Hematopoietic multipotent progenitor cell treated with erythropoietin and hydrocortisone succinate and interleukin-3 and kit ligand, for 6 days (in vitro differentiated cells): ENCODE measurements around the gene ERCC6.

ENCODE experiments used
- DNase-seq: peaks from one replicate; pipeline ENCODE4 v3.0.0-alpha.2; 2015

Gene ERCC6

GRCh38 chr10:49538381-49539319, at the start of gene ERCC6:
Gene ERCC6 (minus strand): TSS chr10:49539121.
- peak; percentile 98 for DNase-seq

GRCh38 chr10:49587981-49588380, 49.1 kb upstream of the ERCC6 start:
- DNase-seq: no peak

GRCh38 chr10:49585387-49585786, 46.5 kb upstream of the ERCC6 start:
- no peak for DNase-seq

- no peak for DNase-seq
These were observed 40.7 kb upstream of the ERCC6 start for GRCh38 chr10:49579621-49580020.

GRCh38 chr10:49578392-49578791, 39.5 kb upstream of the ERCC6 start:
- DNase-seq: no peak

GRCh38 chr10:49577182-49577925, 38.4 kb upstream of the ERCC6 start:
- DNase-seq: no peak

GRCh38 chr10:49575489-49576072, 36.7 kb upstream of the ERCC6 start:
- DNase-seq: no peak

- no peak for DNase-seq
These were observed 33.7 kb upstream of the ERCC6 start for GRCh38 chr10:49572594-49573114.

GRCh38 chr10:49571388-49571787, 32.5 kb upstream of the ERCC6 start:
- no peak for DNase-seq

GRCh38 chr10:49569031-49569631, 30.2 kb upstream of the ERCC6 start:
- no peak for DNase-seq

GRCh38 chr10:49568235-49568634, 29.3 kb upstream of the ERCC6 start:
- DNase-seq: no peak

- DNase-seq: no peak
These were observed 28.9 kb upstream of the ERCC6 start for GRCh38 chr10:49567810-49568209.

GRCh38 chr10:49564461-49565009, 25.6 kb upstream of the ERCC6 start:
- DNase-seq: no peak

GRCh38 chr10:49562893-49563292, 24.0 kb upstream of the ERCC6 start:
- DNase-seq: no peak

- no peak for DNase-seq
These were observed 21.6 kb upstream of the ERCC6 start for GRCh38 chr10:49560526-49560925.

GRCh38 chr10:49559476-49559875, 20.6 kb upstream of the ERCC6 start:
- no peak for DNase-seq

- no peak for DNase-seq
These were observed 19.3 kb upstream of the ERCC6 start for GRCh38 chr10:49558190-49558589.

GRCh38 chr10:49557681-49558080, 18.8 kb upstream of the ERCC6 start:
- no peak for DNase-seq

GRCh38 chr10:49556723-49557122, 17.8 kb upstream of the ERCC6 start:
- DNase-seq: no peak

GRCh38 chr10:49552277-49552676, 13.4 kb upstream of the ERCC6 start:
- no peak for DNase-seq

- DNase-seq: no peak
These were observed 11.6 kb upstream of the ERCC6 start for GRCh38 chr10:49550563-49550962.

GRCh38 chr10:49549640-49550346, 10.9 kb upstream of the ERCC6 start:
- no peak for DNase-seq
